GM12873 (cell line): ENCODE results near the gene BBX.

ENCODE experiments used
- TF ChIP-seq, protein P1 (sequence below): IDR thresholded peaks from 2 replicates; pipeline ENCODE4 v1.5.1; 2012; ENCODE audit warnings: low read depth, mild to moderate bottlenecking, moderate library complexity, low read length, control low read depth; ENCODE audit not compliant: insufficient read depth; ENCODE audit errors: missing control alignments

The BBX gene

DNA sequence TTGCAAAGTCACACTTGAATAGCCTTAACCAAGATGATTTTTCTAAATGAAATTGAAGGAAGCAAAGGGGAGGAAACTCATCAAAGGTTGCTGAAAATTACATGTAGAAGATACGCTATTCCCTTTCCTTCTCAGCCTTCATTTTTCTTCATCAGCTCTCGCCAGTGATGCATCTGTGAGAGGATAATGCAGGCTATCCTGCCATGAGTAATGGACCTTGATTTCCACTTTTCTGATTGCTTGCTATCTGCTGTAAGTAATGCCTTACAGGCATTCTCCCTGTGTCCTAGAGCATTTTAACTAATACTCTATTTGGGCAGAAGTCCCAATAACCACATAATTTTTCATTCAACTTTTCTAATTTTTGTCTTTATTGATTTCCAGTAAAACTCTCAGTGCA, 162.6 kb downstream of the BBX start:
- TF ChIP-seq, protein P1, sequence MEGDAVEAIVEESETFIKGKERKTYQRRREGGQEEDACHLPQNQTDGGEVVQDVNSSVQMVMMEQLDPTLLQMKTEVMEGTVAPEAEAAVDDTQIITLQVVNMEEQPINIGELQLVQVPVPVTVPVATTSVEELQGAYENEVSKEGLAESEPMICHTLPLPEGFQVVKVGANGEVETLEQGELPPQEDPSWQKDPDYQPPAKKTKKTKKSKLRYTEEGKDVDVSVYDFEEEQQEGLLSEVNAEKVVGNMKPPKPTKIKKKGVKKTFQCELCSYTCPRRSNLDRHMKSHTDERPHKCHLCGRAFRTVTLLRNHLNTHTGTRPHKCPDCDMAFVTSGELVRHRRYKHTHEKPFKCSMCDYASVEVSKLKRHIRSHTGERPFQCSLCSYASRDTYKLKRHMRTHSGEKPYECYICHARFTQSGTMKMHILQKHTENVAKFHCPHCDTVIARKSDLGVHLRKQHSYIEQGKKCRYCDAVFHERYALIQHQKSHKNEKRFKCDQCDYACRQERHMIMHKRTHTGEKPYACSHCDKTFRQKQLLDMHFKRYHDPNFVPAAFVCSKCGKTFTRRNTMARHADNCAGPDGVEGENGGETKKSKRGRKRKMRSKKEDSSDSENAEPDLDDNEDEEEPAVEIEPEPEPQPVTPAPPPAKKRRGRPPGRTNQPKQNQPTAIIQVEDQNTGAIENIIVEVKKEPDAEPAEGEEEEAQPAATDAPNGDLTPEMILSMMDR = no peak

DNA sequence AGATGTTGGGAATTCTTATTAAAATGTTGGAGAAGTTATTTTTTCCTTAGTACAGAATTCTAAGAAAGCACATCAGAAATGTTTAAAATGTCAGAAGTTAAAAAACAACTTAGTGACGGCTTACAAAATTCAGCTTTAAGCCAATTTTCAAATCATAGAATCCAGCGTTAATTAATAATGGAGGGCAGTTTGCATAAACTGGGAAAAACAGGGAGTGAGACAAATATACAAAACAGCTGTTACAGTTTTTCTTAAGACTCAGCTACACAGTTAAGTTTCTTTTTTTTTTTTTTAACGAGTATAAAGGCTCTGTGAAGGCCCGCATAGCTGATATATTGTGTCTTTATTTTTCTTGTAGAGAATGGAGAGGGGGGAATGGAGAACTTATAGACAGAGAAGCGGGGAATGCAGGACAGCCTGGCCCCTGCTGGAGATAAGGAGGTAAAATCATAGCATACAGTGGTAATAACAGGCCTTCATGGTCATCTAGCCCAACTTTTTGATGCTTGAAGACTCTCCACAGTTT, 164.4 kb downstream of the BBX start:
- TF ChIP-seq, protein P1 = no peak

DNA sequence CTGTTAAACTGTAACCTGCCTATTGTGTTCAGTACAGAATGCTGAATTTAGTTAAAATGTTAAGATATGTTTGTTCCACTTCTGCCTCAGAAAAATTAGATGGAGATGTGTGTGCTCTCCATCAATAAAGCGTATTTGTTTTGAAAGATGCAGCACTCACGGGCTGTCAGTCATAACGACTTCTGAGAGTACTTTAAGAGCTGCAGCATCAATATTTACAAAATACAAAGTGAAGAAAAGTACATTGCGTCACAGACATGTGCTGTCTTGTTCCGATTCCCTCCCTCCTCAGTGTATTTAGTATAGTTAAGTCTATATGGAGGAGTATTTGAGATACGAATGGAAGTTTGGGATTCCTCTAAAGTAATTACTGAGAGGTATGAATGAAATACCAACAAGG, 166.6 kb downstream of the BBX start:
- TF ChIP-seq, protein P1 = no peak

DNA sequence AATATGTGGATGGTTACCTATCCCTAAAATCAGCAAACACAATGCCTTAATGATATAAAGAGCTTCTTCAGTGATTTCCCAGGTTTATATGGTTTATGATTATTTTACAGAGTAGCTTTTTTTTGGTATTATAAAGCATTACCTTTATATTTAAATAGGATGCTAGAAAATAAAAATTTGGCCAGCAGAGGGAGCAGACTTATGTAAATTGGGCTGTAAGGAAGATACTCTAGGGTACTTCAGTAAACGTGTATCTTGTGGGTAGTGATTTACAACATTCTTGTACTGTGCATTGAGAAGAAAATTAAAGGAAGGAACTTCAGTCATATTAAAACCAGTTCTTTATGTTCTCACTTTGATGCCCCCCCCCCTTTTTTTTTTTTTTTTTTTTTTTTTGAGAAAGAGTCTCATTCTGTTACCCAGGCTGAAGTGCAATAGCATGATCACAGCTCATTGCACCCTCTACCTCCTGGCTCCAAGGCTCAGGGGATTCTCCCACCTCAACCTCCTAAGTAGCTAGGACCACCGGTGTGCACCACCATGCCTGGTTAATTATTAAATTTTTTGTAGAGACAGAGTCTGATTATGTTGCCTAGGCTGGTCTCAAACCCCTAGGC, 167.9 kb downstream of the BBX start:
- TF ChIP-seq, protein P1 = peak; percentile 53

DNA sequence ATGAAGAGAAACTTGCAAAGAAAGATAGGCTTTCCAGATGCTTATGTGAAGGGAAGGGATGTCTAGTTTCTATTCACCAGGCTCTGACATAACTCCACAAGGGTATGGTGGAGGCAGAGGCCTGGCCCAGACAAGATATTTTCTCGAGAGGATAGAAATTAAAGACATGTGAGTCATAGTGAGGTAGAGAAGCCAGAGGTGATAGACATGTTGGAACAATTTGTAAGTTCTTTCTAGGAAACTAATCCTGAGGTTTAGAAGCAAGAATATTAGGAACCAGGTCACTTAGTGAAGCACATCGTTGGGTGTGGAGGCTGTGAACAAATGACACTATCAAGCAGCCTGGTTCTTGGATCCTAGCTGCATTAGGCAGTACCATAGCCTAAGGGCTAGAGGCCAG, 176.9 kb downstream of the BBX start:
- TF ChIP-seq, protein P1 = no peak

DNA sequence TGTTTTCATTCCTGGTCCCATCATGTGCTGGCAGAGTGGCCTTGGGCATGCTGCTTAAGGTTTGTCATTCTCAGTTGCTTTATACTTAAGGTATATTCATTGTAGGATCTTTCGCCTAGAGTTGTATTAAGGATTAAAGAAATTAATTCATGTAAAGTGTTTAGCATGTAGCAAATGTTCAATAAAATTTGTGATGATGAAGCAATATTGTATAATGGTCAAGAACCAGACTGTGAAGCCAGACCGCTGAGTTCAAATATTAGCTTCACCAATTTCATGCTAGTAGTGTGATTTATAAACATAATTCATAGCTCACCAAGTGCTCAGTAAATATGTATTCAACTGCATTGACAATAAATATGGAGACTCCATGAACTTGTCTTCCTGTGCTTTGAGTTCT, 178.5 kb downstream of the BBX start:
- TF ChIP-seq, protein P1 = no peak

DNA sequence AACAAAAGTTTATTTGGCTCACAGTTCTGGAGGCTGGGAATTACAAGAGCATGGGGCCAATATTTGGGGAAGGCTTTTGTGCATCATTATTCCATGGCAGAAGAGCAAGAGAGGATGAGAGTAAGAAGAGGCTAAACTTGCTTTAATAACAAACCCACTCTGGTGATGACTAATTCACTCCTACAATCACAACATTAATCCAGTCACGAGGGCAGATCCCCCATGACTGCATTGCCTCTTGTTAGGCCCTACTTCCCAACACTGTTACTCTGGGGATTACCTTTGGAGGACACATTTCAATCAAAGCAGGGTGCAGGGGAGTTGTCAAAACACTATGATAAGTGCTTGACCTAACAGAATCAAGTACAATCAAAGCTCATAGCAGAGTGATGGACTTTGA, 181.7 kb downstream of the BBX start:
- TF ChIP-seq, protein P1 = no peak
